Prostate gland (tissue), 2 donors: ENCODE results near the gene NSRP1.

Experiments used
- POLR2A ChIP-seq: fragments of 450-650 bp; IDR thresholded peaks from one replicate; pipeline ENCODE4 v1.6.1; 2016; ENCODE audit warnings: antibody characterized with exemption, mild to moderate bottlenecking
- POLR2AphosphoS5 ChIP-seq: sonication (generic); formaldehyde crosslinking; IDR thresholded peaks from one replicate; pipeline ENCODE4 v1.6.1; 2017; ENCODE audit warnings: antibody characterized with exemption
- TF ChIP-seq, protein P1 (sequence below), 4 experiments: fragments of 200-600 bp in 2 of 4; fragments of 450-650 bp in 2 of 4; sonication (generic) in 2 of 4; IDR thresholded peaks; 1 replicate in 3 of 4; 2 replicates in 1 of 4; pipeline ENCODE4 v1.5.1; 2016 to 2019; ENCODE audit warnings: antibody characterized with exemption in 4 of 4, mild to moderate bottlenecking in 2 of 4, moderate library complexity in 2 of 4

GRCh38 chr17:30130121-30130520 lies 13.5 kb downstream of the NSRP1 start:
- TF ChIP-seq, protein P1, sequence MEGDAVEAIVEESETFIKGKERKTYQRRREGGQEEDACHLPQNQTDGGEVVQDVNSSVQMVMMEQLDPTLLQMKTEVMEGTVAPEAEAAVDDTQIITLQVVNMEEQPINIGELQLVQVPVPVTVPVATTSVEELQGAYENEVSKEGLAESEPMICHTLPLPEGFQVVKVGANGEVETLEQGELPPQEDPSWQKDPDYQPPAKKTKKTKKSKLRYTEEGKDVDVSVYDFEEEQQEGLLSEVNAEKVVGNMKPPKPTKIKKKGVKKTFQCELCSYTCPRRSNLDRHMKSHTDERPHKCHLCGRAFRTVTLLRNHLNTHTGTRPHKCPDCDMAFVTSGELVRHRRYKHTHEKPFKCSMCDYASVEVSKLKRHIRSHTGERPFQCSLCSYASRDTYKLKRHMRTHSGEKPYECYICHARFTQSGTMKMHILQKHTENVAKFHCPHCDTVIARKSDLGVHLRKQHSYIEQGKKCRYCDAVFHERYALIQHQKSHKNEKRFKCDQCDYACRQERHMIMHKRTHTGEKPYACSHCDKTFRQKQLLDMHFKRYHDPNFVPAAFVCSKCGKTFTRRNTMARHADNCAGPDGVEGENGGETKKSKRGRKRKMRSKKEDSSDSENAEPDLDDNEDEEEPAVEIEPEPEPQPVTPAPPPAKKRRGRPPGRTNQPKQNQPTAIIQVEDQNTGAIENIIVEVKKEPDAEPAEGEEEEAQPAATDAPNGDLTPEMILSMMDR (IDR thresholded peaks at IDR 0.05) = no peak
- TF ChIP-seq POLR2A = no peak
- no peak for TF ChIP-seq POLR2AphosphoS5
